HL-60 (cell line): Measurements from ENCODE around the gene FAM107B.

Experiments
- GABPA ChIP-seq: IDR thresholded peaks from 2 replicates; pipeline ENCODE4 v1.6.1; 2012; ENCODE audit warnings: low read depth
- POLR2AphosphoS5 ChIP-seq: IDR thresholded peaks from 2 replicates; pipeline ENCODE4 v1.6.1; 2012; ENCODE audit warnings: low read depth
- TF ChIP-seq, protein P1 (sequence below): IDR thresholded peaks from one replicate; pipeline ENCODE4 v1.5.1; 2011; ENCODE audit warnings: low read length, control low read depth, inconsistent platforms; ENCODE audit not compliant: insufficient read depth
- TF ChIP-seq, protein P2 (sequence below): IDR thresholded peaks from 2 replicates; pipeline ENCODE4 v1.6.1; 2012; ENCODE audit warnings: low read depth; ENCODE audit not compliant: insufficient replicate concordance

DNA sequence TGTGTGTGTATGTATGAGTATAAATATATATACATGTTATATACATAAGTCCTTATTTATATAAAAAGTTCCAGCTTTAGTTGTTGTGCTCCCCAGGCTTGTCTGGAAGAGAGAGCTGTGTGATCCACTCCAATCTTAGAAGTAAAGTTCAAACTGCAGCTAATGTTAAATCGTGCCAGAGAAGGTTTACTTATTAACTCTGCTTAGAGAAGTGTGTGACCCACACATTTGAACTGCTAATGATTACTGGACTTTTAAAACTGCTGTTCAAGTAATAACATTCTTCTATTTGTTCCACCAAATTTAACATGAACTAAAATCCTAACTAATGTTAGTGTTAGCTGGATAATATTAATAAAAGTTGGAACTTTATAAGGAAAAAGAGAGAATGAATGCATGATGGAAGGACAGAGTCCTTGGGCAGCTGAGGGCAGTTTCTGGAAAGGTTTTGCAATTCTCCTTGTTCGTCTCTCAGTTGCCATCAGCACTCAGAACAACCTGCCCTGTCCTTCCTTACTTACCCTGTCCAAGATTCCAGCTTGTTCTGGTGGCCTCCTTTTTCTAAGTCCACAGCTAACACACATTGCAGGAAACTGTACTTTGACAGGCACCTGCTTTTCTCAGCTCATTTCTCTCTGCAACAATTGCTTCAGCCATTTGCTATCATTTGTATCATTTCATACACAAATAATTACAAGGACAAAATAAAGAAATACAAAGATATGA lies 162.6 kb downstream of the FAM107B start:
- TF ChIP-seq, protein P1, sequence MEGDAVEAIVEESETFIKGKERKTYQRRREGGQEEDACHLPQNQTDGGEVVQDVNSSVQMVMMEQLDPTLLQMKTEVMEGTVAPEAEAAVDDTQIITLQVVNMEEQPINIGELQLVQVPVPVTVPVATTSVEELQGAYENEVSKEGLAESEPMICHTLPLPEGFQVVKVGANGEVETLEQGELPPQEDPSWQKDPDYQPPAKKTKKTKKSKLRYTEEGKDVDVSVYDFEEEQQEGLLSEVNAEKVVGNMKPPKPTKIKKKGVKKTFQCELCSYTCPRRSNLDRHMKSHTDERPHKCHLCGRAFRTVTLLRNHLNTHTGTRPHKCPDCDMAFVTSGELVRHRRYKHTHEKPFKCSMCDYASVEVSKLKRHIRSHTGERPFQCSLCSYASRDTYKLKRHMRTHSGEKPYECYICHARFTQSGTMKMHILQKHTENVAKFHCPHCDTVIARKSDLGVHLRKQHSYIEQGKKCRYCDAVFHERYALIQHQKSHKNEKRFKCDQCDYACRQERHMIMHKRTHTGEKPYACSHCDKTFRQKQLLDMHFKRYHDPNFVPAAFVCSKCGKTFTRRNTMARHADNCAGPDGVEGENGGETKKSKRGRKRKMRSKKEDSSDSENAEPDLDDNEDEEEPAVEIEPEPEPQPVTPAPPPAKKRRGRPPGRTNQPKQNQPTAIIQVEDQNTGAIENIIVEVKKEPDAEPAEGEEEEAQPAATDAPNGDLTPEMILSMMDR = no peak
- TF ChIP-seq, protein P2, sequence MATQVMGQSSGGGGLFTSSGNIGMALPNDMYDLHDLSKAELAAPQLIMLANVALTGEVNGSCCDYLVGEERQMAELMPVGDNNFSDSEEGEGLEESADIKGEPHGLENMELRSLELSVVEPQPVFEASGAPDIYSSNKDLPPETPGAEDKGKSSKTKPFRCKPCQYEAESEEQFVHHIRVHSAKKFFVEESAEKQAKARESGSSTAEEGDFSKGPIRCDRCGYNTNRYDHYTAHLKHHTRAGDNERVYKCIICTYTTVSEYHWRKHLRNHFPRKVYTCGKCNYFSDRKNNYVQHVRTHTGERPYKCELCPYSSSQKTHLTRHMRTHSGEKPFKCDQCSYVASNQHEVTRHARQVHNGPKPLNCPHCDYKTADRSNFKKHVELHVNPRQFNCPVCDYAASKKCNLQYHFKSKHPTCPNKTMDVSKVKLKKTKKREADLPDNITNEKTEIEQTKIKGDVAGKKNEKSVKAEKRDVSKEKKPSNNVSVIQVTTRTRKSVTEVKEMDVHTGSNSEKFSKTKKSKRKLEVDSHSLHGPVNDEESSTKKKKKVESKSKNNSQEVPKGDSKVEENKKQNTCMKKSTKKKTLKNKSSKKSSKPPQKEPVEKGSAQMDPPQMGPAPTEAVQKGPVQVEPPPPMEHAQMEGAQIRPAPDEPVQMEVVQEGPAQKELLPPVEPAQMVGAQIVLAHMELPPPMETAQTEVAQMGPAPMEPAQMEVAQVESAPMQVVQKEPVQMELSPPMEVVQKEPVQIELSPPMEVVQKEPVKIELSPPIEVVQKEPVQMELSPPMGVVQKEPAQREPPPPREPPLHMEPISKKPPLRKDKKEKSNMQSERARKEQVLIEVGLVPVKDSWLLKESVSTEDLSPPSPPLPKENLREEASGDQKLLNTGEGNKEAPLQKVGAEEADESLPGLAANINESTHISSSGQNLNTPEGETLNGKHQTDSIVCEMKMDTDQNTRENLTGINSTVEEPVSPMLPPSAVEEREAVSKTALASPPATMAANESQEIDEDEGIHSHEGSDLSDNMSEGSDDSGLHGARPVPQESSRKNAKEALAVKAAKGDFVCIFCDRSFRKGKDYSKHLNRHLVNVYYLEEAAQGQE = no peak
- no peak for TF ChIP-seq GABPA
- no peak for TF ChIP-seq POLR2AphosphoS5
